Panc1 (cell line): ENCODE results near the gene TMEM175. TPM values are rescaled to one million over a fixed set of nuclear protein-coding genes. Genes with fewer than 3 reads are reported as not detected.

Experiments used
- ATAC-seq: fragments of 200-7000 bp; cut with Tn5 transposase; 2 replicates; pipeline ENCODE4 v1.9.1; 2020; ENCODE audit warnings: mild to moderate bottlenecking, moderate library complexity
- BruUV-seq: library from RNA; stranded (reverse); fragments of 400-500 nt; replicated peaks from 2 replicates; lab custom pipeline; 2021; lab: Mats Ljungman, UMichigan
- CTCF ChIA-PET: fragments of 300-600 bp; sonication (Branson Sonifier 250); formaldehyde crosslinking; loops from one replicate; lab custom pipeline; 2022; ENCODE audit warnings: antibody characterized with exemption; lab: Charles Lee
- POLR2A ChIA-PET: fragments of 300-600 bp; sonication (Branson Sonifier 250); formaldehyde crosslinking; loops from one replicate; lab custom pipeline; 2022; ENCODE audit warnings: antibody characterized with exemption; lab: Charles Lee
- DNase-seq: peaks from one replicate; pipeline ENCODE4 v3.0.0-alpha.2; 2010; ENCODE audit warnings: low read depth, low spot score
- H3K27ac ChIP-seq: 2 replicates; pipeline ENCODE4 v1.5.1; 2011; ENCODE audit warnings: mild to moderate bottlenecking, low read length, inconsistent platforms
- H3K27me3 ChIP-seq: fragments of 200-500 bp; sonication (Bioruptor generic); 2 replicates; pipeline ENCODE4 v1.6.0; 2014; ENCODE audit warnings: low read length, inconsistent platforms; ENCODE audit not compliant: control insufficient read depth, insufficient read depth
- H3K36me3 ChIP-seq: fragments of 200-500 bp; sonication (Bioruptor generic); 2 replicates; pipeline ENCODE4 v1.5.1; 2014; ENCODE audit warnings: inconsistent platforms, mild to moderate bottlenecking, low read length, moderate library complexity; ENCODE audit not compliant: control insufficient read depth, insufficient read depth
- H3K4me1 ChIP-seq: 2 replicates; pipeline ENCODE4 v1.5.1; 2011; ENCODE audit warnings: inconsistent platforms, mild to moderate bottlenecking, low read length, moderate library complexity; ENCODE audit not compliant: control insufficient read depth, insufficient read depth
- H3K4me3 ChIP-seq, 2 experiments: 2 replicates each; pipeline ENCODE4 v1.5.1; 2011 to 2012; ENCODE audit warnings: low read depth in 2 of 2, low read length in 2 of 2, mild to moderate bottlenecking in 2 of 2, inconsistent platforms in 1 of 2, moderate library complexity in 1 of 2
- H3K9me3 ChIP-seq: fragments of 200-500 bp; sonication (Bioruptor generic); 2 replicates; pipeline ENCODE4 v1.5.1; 2014; ENCODE audit warnings: low read depth, mild to moderate bottlenecking, inconsistent platforms, low read length, moderate library complexity; ENCODE audit not compliant: control insufficient read depth, insufficient read depth
- POLR2AphosphoS5 ChIP-seq: IDR thresholded peaks from 2 replicates; pipeline ENCODE4 v1.6.1; 2012; ENCODE audit warnings: mild to moderate bottlenecking, low read depth, low read length, moderate library complexity
- SIN3A ChIP-seq: IDR thresholded peaks from 2 replicates; pipeline ENCODE4 v1.6.1; 2012; ENCODE audit warnings: low read depth, mild to moderate bottlenecking, low read length, moderate library complexity, borderline replicate concordance; ENCODE audit not compliant: insufficient read depth
- TCF7L2 ChIP-seq: IDR thresholded peaks from 2 replicates; pipeline ENCODE4 v1.6.1; 2011; ENCODE audit warnings: mild to moderate bottlenecking, low read depth, low read length, inconsistent platforms
- in situ Hi-C: cut with HindIII; loops from 2 replicates; pipeline ENCODE4 v1.10.0; 2016; ENCODE audit warnings: low sequenced_read_pairs, low pct_unique_long_range_greater_than_20kb
- intact Hi-C: fragments of 100-400 bp; cut with micrococcal nuclease; formaldehyde crosslinking; loops from one replicate; pipeline ENCODE4 v1.10.0; 2022; ENCODE audit not compliant: unreplicated experiment
- total RNA-seq: library from RNA; stranded (reverse); gene quantifications from one replicate; pipeline ENCODE4 v1.2.1, GENCODE V29; 2021; ENCODE audit not compliant: unreplicated experiment
- TF ChIP-seq, protein P1 (sequence below): fragments of 450-650 bp; IDR thresholded peaks from 2 replicates; pipeline ENCODE4 v1.5.1; 2017; ENCODE audit warnings: mild to moderate bottlenecking
- TF ChIP-seq, protein P2 (sequence below), 2 experiments: IDR thresholded peaks; 2 replicates each; pipeline ENCODE4 v1.6.1; 2011 to 2012; ENCODE audit warnings: low read depth in 2 of 2, control low read depth in 1 of 2, low read length in 1 of 2, mild to moderate bottlenecking in 1 of 2, moderate library complexity in 1 of 2; ENCODE audit not compliant: insufficient read depth in 1 of 2

TMEM175 gene
- total RNA-seq, 1 experiment from 2014 or later, result 21.8 TPM

DNA sequence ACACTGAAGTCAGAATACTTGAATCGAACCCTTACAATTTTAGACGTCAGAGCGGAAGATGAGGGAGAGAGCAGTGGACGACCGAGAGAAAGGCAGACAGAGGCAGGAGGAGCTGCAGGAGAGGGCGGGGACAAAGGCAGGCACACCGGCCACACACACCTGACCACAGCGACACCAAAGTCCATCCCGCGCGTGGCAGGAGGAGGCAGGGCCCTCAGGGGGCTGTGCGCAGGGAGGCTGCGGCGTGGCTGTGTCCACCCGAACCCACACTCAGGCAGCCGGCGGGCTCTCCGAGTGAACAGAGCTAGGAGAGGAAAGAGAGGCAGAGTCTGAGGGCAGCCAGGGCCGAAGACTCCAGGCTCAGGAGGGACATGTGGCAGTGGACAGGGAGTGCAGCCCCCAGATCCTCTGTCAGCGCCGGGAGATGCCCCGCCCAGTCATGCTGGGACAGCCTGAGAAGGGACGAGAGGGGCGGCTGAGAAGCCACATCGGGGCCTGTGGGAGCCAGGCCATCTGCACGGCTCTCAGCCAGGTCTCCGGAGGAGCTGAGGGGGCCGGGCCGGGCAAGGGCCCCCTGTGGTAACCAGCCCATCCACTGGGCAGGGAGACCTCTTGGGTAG lies 20.3 kb upstream of the TMEM175 start:
- no peak overlapping the region for H3K27ac ChIP-seq
- ATAC-seq (no peak), DNase-seq (no peak)
- no TSS peak for BruUV-seq
- H3K4me1 ChIP-seq, result no peaks in the 10 kb centered on the region
- no peaks in the 10 kb centered on the region for H3K27me3 ChIP-seq
- intact Hi-C loops, result no loop called here
- ChIA-PET CTCF (interaction anchor here (0.6 kb wide), 1 partner anchor 128 kb away, joined by 6 read pairs; no protein-coding TSS in a partner anchor), POLR2A (no interaction called here)
- in situ Hi-C loops, result no loop called here
- H3K9me3 ChIP-seq, result no peaks in the 10 kb centered on the region
- TF ChIP-seq, protein P1, sequence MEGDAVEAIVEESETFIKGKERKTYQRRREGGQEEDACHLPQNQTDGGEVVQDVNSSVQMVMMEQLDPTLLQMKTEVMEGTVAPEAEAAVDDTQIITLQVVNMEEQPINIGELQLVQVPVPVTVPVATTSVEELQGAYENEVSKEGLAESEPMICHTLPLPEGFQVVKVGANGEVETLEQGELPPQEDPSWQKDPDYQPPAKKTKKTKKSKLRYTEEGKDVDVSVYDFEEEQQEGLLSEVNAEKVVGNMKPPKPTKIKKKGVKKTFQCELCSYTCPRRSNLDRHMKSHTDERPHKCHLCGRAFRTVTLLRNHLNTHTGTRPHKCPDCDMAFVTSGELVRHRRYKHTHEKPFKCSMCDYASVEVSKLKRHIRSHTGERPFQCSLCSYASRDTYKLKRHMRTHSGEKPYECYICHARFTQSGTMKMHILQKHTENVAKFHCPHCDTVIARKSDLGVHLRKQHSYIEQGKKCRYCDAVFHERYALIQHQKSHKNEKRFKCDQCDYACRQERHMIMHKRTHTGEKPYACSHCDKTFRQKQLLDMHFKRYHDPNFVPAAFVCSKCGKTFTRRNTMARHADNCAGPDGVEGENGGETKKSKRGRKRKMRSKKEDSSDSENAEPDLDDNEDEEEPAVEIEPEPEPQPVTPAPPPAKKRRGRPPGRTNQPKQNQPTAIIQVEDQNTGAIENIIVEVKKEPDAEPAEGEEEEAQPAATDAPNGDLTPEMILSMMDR, result no peak
- no peak for TF ChIP-seq TCF7L2
- no peak for TF ChIP-seq SIN3A
- TF ChIP-seq, protein P2, sequence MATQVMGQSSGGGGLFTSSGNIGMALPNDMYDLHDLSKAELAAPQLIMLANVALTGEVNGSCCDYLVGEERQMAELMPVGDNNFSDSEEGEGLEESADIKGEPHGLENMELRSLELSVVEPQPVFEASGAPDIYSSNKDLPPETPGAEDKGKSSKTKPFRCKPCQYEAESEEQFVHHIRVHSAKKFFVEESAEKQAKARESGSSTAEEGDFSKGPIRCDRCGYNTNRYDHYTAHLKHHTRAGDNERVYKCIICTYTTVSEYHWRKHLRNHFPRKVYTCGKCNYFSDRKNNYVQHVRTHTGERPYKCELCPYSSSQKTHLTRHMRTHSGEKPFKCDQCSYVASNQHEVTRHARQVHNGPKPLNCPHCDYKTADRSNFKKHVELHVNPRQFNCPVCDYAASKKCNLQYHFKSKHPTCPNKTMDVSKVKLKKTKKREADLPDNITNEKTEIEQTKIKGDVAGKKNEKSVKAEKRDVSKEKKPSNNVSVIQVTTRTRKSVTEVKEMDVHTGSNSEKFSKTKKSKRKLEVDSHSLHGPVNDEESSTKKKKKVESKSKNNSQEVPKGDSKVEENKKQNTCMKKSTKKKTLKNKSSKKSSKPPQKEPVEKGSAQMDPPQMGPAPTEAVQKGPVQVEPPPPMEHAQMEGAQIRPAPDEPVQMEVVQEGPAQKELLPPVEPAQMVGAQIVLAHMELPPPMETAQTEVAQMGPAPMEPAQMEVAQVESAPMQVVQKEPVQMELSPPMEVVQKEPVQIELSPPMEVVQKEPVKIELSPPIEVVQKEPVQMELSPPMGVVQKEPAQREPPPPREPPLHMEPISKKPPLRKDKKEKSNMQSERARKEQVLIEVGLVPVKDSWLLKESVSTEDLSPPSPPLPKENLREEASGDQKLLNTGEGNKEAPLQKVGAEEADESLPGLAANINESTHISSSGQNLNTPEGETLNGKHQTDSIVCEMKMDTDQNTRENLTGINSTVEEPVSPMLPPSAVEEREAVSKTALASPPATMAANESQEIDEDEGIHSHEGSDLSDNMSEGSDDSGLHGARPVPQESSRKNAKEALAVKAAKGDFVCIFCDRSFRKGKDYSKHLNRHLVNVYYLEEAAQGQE (IDR thresholded peaks at IDR 0.05; ENCODE audit: insufficient read depth in 1 of 2, low read depth in 2 of 2, low read length in 1 of 2), result no peak
- no peak for TF ChIP-seq POLR2AphosphoS5
- no peak overlapping the region for H3K4me3 ChIP-seq
- 0 out of 2 replicates have a peak, but pooled peaks cover 2% of the 10 kb centered on the region for H3K36me3 ChIP-seq

DNA sequence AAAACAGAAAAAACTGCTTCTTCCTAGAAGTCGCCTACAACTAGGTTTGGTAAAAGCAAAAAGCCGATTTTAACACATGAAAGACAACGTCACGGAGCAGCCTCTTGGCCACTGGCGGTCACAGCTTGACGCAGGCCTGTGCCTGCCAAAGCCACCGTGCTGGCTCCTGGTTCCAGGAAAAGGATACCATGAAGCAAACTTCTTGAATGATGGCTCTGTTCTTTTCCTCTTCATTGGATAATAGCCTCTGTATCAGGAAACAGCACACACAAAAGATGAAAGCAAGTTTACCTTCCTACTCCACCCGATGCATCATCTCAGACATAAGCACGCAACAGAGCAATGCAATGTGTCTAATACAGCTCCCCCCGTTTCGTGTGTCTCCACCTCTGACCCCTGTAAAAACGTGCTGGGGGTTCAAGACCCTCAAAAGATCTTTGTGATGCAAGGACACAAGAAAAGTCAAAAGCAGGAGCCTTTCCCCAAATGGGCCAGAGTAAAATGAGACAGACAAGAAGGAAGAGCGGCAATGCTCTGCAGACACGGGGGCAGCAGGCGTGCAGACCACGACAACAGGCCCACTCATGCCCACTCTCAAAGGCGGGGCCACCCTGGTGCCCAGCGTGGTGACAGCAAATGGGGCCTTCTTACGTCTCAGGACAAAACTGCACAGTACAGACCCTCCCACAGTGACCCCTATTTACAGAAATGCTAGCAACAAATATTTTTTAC lies 19.5 kb upstream of the TMEM175 start:
- no peak for TF ChIP-seq POLR2AphosphoS5
- TF ChIP-seq, protein P1, result no peak
- no peak for TF ChIP-seq TCF7L2
- TF ChIP-seq, protein P2 (IDR thresholded peaks at IDR 0.05; ENCODE audit: insufficient read depth in 1 of 2, low read depth in 2 of 2, low read length in 1 of 2), result no peak
- TF ChIP-seq SIN3A, result no peak
- ChIA-PET POLR2A (no interaction called here), CTCF (no interaction called here)
- DNase-seq, result no peak
- in situ Hi-C loops, result no loop called here
- H3K4me3 ChIP-seq, result no peak overlapping the region
- no peaks in the 10 kb centered on the region for H3K9me3 ChIP-seq
- no peak for ATAC-seq
- no peaks in the 10 kb centered on the region for H3K27me3 ChIP-seq
- H3K4me1 ChIP-seq, result no peaks in the 10 kb centered on the region
- intact Hi-C loops, result no loop called here
- no TSS peak for BruUV-seq
- H3K36me3 ChIP-seq, result 0 out of 2 replicates have a peak, but pooled peaks cover 2% of the 10 kb centered on the region
- H3K27ac ChIP-seq, result no peak overlapping the region
